MG63 (cell line): Measurements from ENCODE around the gene ACBD3. TPM values are rescaled to one million over a fixed set of nuclear protein-coding genes. Genes with fewer than 3 reads are reported as not detected.

Experiments
- DNase-seq: peaks from one replicate; pipeline ENCODE4 v3.0.0-alpha.2; 2020
- H3K27me3 ChIP-seq: fragments of 250-450 bp; sonication (Bioruptor Pico); 2 replicates; pipeline ENCODE4 v1.5.1; 2020; ENCODE audit warnings: mild to moderate bottlenecking, moderate library complexity
- H3K36me3 ChIP-seq: fragments of 250-450 bp; sonication (Bioruptor Pico); 2 replicates; pipeline ENCODE4 v1.5.1; 2020; ENCODE audit warnings: mild to moderate bottlenecking, moderate library complexity
- H3K4me3 ChIP-seq: fragments of 250-450 bp; sonication (Bioruptor Pico); 2 replicates; pipeline ENCODE4 v1.5.1; 2020; ENCODE audit warnings: mild to moderate bottlenecking, moderate library complexity
- H3K9me3 ChIP-seq: fragments of 250-450 bp; sonication (Bioruptor Pico); 2 replicates; pipeline ENCODE4 v1.5.1; 2020; ENCODE audit warnings: mild to moderate bottlenecking, moderate library complexity
- total RNA-seq: library from RNA; depleted of rRNA; stranded (reverse); fragments of >200 nt; shearing (Covaris generic); gene quantifications from 2 replicates; pipeline ENCODE4 v1.2.3, GENCODE V29; 2014; ENCODE audit warnings: low replicate concordance

ACBD3 gene
- total RNA-seq, 1 experiment from 2014 or later, result 27.3 TPM

DNA sequence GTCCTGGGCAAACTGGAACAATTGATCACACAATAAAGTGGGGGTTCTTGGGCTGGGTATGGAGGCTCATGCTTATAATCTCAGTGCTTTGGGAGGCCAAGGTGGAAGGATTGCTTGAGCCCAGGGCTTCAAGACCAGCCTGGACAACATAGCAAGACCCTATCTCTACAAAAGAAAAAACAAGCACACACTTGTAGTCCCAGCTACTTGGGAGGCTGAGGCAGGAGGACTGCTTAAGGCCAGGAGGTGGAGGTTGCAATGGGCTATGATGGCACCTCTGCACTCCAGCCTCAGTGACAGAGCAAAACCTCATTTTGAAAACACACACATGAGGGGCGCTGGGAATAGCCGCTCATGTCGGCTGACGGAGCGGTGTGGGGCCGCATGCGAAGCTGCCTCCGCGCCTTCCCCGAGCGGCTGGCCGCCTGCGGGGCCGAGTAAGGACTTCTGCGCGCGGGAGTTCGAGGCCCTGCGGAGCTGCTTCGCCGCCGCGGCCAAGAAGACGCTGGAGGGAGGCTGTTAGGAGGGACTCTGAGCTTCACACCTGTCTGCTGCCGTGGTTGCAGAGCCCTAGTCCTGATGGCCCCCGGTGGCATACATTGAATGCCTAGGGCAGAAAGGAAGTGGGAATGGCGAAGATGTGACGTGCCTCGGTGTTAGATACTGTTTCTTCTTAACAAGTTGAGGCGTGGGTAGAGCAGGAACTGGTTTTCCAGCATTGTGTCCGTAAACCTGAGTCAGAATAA lies 59.5 kb downstream of the ACBD3 start:
- no peak overlapping the region for H3K4me3 ChIP-seq
- no peak for DNase-seq
- H3K36me3 ChIP-seq, result no peaks in the 10 kb centered on the region
- H3K9me3 ChIP-seq, result no peaks in the 10 kb centered on the region
- H3K27me3 ChIP-seq, result no peaks in the 10 kb centered on the region

DNA sequence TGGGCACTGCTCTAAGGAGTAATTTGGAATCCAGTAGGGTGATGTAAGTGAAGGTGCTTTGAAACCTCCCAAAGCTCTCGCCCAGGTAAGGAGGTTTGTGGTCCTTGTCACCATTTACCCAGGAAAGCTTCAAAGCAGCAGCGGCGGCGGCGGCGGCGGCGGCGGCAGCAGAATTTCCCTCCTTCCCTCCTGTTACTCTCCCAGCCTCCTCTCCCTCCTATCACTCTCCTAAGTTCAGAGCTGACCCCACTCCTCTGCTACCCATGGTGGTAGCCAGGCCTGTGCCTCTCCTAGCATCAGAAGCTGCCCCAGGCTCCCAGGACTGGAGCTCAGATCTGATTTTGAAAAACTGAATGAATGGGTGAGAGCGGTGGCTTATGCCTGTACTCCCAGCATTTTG lies 60.7 kb downstream of the ACBD3 start:
- no peaks in the 10 kb centered on the region for H3K36me3 ChIP-seq
- no peak for DNase-seq
- no peaks in the 10 kb centered on the region for H3K27me3 ChIP-seq
- no peak overlapping the region for H3K4me3 ChIP-seq
- H3K9me3 ChIP-seq, result no peaks in the 10 kb centered on the region

DNA sequence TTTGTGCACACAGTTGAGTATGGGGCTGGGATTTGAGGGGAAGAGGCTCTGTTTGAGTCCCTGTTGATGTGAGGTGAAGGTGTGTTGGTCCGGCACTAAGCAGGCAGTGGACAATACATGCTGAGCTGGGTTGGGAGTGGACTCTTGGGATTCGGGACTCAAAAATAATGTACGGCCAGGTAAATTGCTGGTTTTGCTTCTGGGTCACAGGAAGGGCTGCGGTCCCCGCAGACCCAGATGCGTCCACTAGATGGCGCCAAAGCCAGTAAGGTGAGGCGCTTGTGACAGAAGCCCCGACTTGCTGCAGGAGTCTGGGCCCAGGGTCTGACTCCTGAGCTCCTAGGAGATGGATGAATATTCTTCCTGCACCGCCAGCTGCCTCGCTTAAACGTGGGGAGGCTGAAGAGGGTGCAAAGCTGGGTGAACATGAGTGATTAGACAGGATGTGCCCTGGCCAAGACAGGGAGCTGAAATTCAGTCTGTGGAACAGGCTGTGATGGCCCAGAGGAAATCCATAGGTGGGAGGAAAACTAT lies 61.4 kb downstream of the ACBD3 start:
- Histone ChIP-seq H3K36me3 (no peaks in the 10 kb centered on the region), H3K27me3 (no peaks in the 10 kb centered on the region), H3K4me3 (no peak overlapping the region), H3K9me3 (no peaks in the 10 kb centered on the region)
- peak; percentile 70 for DNase-seq

DNA sequence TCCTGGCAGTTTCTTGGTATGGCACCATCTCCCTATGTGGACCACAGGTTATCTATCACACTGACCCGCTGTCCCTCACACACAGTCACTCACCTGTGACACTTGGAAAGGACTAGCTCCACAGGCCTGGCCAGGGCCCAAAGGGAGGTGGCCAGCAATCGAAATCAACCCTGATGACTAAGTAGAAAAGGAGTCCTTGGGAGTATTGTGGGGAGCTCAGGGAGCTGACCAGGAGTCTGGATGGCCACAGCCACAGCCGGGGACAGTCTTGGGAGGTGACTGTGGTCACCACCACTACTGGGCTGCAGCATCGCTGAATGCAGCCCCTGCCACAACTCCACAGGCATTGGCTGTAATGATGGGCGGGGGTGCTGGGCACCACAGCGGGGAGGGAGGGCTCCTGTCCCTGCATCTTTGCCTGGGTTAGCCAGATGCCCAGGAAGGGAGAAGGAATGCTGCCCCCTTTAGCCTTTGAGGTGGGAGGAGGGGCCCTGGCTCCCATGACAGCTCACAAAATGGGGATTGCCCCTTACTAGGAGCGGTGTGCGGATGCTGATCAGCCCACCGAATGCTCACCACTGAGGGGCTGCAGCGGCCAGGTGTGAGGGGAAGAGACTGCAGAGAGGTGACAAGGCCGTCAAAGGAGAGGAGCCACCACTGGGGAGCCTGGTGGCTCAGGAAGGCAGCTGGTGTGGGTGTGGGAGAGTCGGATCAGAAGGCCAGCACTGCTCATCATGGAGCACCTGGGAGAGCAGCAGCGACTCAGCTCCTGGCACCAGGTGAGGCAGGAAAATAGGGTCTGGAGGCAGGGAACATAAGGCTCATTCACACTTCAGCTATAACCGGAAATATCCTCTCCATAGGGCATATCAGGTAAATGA lies 62.7 kb downstream of the ACBD3 start:
- Histone ChIP-seq H3K27me3 (no peaks in the 10 kb centered on the region), H3K9me3 (no peaks in the 10 kb centered on the region), H3K4me3 (no peak overlapping the region), H3K36me3 (no peaks in the 10 kb centered on the region)
- DNase-seq, result no peak

DNA sequence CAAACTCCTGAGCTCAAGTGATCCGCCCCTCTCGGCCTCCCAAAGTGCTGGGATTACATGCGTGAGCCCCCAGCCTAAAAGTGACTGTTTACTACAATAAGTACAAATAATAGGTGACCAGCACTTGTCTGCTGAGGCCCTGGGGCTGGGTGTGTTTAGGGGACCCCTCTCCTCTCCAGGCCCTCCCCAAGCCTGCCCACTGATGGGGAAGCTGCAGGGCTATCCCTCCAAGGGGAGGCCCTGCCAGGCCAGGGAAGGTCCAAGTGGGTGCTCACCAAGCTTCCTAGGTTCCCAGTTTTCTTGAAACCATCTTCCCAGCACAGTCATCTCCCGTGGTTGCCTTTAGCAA lies 63.4 kb downstream of the ACBD3 start:
- Histone ChIP-seq H3K9me3 (no peaks in the 10 kb centered on the region), H3K36me3 (no peaks in the 10 kb centered on the region), H3K4me3 (no peak overlapping the region), H3K27me3 (no peaks in the 10 kb centered on the region)
- no peak for DNase-seq

DNA sequence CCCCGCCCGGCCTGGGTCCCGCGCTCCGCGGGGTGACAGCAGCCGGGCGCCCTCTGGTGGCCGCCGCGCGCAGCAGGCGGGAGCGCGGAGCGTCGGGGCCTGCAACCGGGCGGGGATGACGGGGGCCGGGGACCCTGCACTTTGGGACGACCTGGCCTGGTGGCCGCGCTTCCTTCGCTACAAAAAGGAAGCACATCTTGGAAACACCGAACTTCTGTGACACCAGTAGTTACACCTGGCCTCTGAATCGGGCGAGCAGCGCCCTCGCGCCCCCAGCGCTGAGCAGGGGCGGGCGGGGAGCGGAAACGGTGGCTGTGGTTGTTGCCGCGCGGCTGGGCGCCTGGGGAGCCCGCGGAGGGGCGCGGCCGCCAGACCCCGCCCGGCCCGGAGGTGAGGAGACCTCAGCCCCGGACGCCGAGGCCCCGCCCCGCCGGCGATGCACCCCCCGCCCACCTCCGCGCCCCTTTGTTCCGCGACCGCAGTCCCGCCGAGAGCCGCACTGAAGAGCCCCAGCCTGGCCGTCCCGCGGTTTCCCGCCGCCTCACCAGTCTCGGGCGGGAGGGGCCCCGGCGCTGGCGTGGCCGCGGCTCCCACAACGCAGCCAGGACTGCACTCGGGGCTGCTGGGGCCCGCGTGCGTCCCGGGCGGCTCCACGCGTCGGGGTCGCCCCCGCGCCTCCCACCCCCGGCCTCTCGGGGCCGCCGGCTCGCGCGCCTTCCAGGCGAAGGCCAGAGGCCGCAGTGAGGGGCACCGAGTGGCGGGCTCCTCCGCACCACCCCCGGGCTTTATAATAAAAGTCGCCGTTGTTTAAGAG lies 64.7 kb downstream of the ACBD3 start:
- no peaks in the 10 kb centered on the region for H3K36me3 ChIP-seq
- H3K4me3 ChIP-seq, result peak overlapping the region; percentile 55
- H3K27me3 ChIP-seq, result no peaks in the 10 kb centered on the region
- peak; percentile 75 for DNase-seq
- no peaks in the 10 kb centered on the region for H3K9me3 ChIP-seq

DNA sequence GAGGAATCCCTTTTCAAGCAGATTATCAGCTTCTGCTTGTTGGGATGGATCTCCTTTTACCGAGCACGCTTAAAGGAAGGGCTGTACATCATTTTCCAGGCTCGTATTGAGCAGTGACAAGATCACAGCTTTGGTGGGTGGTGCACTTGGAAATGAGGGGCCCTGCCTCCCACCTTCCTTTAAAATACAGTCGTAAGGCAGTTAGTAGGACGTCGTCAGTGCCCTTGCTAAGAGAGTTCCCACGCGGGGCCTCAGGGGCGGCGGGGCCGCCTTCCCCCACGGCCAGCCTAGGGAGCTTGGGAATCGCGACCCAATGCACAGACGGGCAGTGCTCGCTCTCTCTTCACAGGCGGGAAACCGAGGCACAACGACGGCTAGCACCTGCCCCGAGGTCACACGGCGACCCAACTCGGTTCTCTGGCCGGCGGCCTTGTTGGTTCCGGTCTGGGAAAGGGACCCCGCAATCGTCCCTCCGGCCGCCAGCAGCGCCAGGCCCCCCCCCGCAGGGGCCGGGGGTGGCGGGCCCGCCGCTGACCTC lies 65.4 kb downstream of the ACBD3 start:
- Histone ChIP-seq H3K4me3 (peak overlapping the region; percentile 55), H3K36me3 (no peaks in the 10 kb centered on the region), H3K9me3 (no peaks in the 10 kb centered on the region), H3K27me3 (no peaks in the 10 kb centered on the region)
- no peak for DNase-seq

DNA sequence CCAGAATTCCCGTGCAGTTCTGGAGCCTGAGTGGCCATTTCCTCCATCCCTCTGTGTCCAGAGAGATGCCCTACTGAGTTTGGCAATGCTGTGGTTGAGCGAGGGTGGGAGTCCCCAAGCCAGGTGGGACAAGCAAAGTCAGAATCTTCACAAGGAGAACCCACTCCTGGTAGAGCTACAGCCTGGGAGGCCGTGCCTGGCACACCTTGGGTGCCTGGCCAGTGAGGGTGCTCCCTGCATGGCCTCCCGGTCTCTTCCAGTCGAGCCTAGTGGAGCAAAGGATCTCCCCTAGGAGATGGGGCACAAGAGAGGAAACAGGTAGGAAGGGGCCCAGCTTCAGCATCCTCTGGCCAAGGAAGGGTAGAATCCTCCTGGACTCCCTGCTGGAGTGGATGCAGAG lies 66.1 kb downstream of the ACBD3 start:
- Histone ChIP-seq H3K36me3 (no peaks in the 10 kb centered on the region), H3K4me3 (no peak overlapping the region), H3K9me3 (no peaks in the 10 kb centered on the region), H3K27me3 (no peaks in the 10 kb centered on the region)
- no peak for DNase-seq

DNA sequence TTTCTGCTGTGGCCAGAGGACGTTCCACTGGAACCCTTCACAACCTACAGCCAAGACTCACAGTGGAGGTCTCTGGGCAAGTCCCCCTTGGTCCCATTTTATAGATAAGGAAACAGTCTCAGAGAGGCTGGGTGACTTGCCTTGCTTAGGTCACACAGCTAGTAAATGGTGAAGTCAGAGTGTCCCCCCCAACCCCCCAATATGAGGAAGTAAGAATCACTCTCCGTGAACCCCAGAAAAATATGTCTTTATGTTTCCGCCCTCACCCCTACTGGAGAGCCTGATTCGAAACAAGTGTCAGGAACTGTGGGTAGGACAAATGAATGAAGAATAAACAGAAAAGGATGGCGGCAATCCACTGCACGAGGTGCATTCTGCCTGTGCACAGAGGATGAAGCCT lies 67.4 kb downstream of the ACBD3 start:
- H3K36me3 ChIP-seq, result no peaks in the 10 kb centered on the region

DNA sequence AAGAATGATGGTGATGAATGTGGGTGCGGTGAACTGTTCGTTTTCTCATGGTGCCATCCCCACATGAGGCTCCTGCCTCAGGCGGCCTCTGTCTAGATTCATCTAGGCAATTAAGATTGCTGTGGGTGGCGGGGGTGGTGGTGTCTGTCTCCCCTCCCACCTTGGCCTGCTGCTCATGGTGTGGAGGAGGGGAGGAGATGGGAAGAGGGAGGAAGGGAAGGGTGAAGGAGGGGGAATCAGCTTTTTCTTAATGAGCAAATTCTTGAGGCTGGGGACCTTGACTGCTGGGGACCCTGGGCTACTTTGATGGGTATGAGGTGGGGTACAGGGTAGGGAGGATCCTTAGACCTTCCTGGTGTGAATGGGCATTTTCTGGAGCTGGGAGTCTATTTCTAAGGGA lies 68.2 kb downstream of the ACBD3 start:
- Histone ChIP-seq H3K27me3 (no peaks in the 10 kb centered on the region), H3K36me3 (no peaks in the 10 kb centered on the region), H3K9me3 (no peaks in the 10 kb centered on the region), H3K4me3 (no peak overlapping the region)
- DNase-seq, result no peak

More for the DNA sequence above, 67.4 kb downstream of the ACBD3 start:
- no peak for DNase-seq
- Histone ChIP-seq H3K27me3 (no peaks in the 10 kb centered on the region), H3K9me3 (no peaks in the 10 kb centered on the region), H3K4me3 (no peak overlapping the region)

DNA sequence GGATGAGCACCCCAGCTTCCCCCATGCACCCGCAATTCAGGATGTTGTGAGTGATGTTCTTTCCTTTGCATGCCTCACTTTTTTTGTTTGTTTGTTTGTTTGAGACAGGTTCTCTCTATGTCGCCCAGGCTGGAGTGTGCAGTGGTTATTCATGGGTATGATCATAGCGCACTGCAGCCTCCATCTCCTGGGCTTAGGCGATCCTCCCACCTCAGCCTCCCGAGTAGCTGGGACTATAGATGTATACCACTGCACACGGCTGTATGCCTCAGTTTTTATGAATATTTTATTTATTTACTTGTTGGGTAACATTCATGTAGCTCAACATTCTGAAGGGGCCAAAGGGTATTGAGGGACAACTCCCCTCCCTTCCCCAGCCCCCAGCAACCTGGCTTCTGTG lies 69.2 kb downstream of the ACBD3 start:
- Histone ChIP-seq H3K36me3 (no peaks in the 10 kb centered on the region), H3K4me3 (no peak overlapping the region), H3K27me3 (no peaks in the 10 kb centered on the region), H3K9me3 (no peaks in the 10 kb centered on the region)
- DNase-seq, result no peak

DNA sequence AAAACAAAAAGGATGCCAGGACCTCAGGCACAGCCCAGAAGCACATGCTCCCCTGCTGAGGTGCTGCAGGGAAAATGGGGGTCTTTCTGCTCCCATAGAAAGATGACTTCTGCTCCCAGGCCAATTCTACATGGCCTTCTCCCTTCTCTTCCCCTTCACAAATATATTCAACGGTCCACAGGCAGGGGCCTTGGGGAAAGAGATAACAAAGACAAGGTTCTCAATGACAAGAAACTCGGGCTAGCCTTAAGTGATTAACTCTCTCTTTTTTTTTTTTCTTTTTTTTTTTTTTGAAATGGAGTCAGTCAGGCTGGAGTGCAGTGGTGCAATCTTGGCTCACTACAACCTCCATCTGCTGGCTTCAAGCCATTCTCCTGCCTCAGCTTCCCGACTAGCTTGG lies 69.9 kb downstream of the ACBD3 start:
- Histone ChIP-seq H3K36me3 (no peaks in the 10 kb centered on the region), H3K4me3 (no peak overlapping the region), H3K27me3 (no peaks in the 10 kb centered on the region), H3K9me3 (no peaks in the 10 kb centered on the region)
- no peak for DNase-seq

DNA sequence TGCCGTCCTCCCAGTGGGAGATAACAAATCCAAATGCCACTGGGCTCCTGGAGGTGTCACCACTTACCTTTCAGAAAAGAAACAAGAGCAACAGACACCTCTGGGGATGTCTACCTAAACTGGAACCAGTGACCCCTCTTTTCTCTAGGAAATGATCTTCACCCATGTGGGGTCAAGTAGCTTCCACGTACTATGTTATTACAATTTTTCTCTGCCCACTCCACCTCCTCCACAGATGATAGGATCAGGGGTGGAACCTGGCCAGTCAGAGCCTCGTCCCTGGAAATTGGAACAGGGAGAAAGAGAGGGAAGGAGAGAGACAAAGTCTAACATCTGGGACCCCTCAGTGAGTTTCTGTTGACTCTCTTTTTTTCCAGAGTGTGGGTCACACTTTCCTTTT lies 73.9 kb downstream of the ACBD3 start:
- H3K27me3 ChIP-seq, result no peaks in the 10 kb centered on the region
- H3K36me3 ChIP-seq, result no peaks in the 10 kb centered on the region
- no peak for DNase-seq
- H3K4me3 ChIP-seq, result no peak overlapping the region
- H3K9me3 ChIP-seq, result no peaks in the 10 kb centered on the region

DNA sequence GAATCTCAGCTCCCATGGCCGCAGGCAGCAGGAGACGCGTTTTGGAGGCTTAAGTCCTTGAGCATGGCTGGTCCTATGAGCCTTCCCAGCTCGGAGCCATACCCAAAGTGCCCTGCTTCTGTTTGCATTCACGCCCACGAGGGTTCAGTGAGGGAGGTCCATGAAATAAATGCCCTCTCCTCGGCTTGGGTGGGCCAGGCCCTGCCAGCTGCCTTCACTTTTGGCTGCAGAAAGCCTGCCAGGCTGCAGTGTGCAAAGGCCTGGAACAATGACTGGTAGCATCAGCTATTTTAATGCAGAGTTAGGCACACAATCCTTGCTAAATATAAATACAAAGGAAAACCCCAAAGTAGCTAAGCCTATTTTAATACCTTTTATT lies 74.7 kb downstream of the ACBD3 start:
- no peak for DNase-seq
- Histone ChIP-seq H3K4me3 (no peak overlapping the region), H3K36me3 (no peaks in the 10 kb centered on the region), H3K9me3 (no peaks in the 10 kb centered on the region), H3K27me3 (no peaks in the 10 kb centered on the region)

DNA sequence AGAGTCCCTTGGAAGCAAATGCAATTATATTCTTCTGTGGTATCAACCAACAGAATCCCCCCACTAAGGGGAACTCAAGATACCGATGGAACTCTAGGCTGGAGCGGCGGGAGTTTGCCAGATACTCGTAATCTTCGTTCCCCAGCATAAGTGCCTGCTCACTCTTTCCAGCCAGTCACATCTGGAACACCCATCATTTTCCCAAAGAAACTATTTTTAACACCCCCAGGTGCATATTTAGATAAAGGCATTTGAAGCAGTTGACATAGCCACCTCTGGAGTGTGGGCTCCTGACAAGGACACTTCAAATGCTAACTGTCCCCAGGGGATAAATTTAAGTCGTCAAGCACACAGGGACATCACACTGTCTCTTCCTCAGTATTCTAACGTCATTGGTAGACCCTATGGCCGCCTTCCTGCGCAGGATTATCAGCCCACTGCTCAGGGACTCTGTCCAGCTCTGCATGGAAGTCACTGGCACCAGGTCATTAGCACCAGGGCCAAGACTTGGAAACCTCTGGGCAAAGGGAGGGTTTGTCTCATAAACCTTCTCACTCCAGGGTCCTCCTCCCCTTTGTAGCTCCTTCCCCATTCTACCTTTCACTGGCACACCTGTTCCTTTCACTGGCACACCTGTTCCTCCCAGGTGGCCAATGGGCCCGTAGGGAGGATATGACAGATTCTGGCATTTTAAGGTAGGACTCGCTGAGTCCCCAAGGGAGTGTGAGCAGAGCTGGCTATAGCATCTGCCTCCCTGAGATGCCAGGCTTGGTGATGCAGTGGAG lies 75.3 kb downstream of the ACBD3 start:
- Histone ChIP-seq H3K36me3 (no peaks in the 10 kb centered on the region), H3K4me3 (peak overlapping the region; percentile 51), H3K9me3 (no peaks in the 10 kb centered on the region), H3K27me3 (no peaks in the 10 kb centered on the region)
- no peak for DNase-seq
